NB4 (cell line): ENCODE measurements around the gene AGPS.

Experiments used
- CTCF ChIP-seq: IDR thresholded peaks from one replicate; pipeline ENCODE4 v1.5.1; 2012; ENCODE audit warnings: low read depth, low read length
- MAX ChIP-seq: IDR thresholded peaks from 2 replicates; pipeline ENCODE4 v1.6.1; 2011; ENCODE audit warnings: low read depth, low read length
- POLR2A ChIP-seq: IDR thresholded peaks from 2 replicates; pipeline ENCODE4 v1.6.1; 2011; ENCODE audit warnings: mild to moderate bottlenecking; ENCODE audit not compliant: insufficient read length; ENCODE audit errors: extremely low read depth

- TF ChIP-seq CTCF, result no peak
- TF ChIP-seq MAX, result no peak
- no peak for TF ChIP-seq POLR2A
Measured at GRCh38 chr2:177353187-177353478, 39.4 kb upstream of the AGPS start.
